ENCODE measurements around the gene CLEC19A.

CLEC19A gene

GRCh38 chr16:19242186-19242585 lies 43.3 kb upstream of the CLEC19A start:
- no peak for DNase-seq (ENCODE audit: low spot score)
- TF ChIP-seq CTCF (IDR thresholded peaks at IDR 0.05; ENCODE audit: extremely low read depth, missing control alignments) = no peak

GRCh38 chr16:19242987-19243575 lies 42.5 kb upstream of the CLEC19A start:
- TF ChIP-seq CTCF (IDR thresholded peaks at IDR 0.05; ENCODE audit: extremely low read depth, missing control alignments) = no peak

GRCh38 chr16:19245326-19245925 lies 40.1 kb upstream of the CLEC19A start:
- no peak for TF ChIP-seq CTCF (IDR thresholded peaks at IDR 0.05; ENCODE audit: extremely low read depth, missing control alignments)
- DNase-seq (ENCODE audit: low spot score) = no peak

More at GRCh38 chr16:19242987-19243575, 42.5 kb upstream of the CLEC19A start:
- DNase-seq (ENCODE audit: low spot score) = no peak

- DNase-seq (ENCODE audit: low spot score) = no peak
- no peak for TF ChIP-seq CTCF (IDR thresholded peaks at IDR 0.05; ENCODE audit: extremely low read depth, missing control alignments)
Measured at GRCh38 chr16:19252904-19253303, 32.6 kb upstream of the CLEC19A start.

GRCh38 chr16:19254611-19255010 lies 30.9 kb upstream of the CLEC19A start:
- no peak for DNase-seq (ENCODE audit: low spot score)
- no peak for TF ChIP-seq CTCF (IDR thresholded peaks at IDR 0.05; ENCODE audit: extremely low read depth, missing control alignments)

- DNase-seq (ENCODE audit: low spot score) = no peak
- no peak for TF ChIP-seq CTCF (IDR thresholded peaks at IDR 0.05; ENCODE audit: extremely low read depth, missing control alignments)
Measured at GRCh38 chr16:19264123-19264673, 21.3 kb upstream of the CLEC19A start.

GRCh38 chr16:19265380-19265930 lies 20.1 kb upstream of the CLEC19A start:
- TF ChIP-seq CTCF (IDR thresholded peaks at IDR 0.05; ENCODE audit: extremely low read depth, missing control alignments) = no peak
- DNase-seq (ENCODE audit: low spot score) = no peak

Data from GM20000 (cell line).